LNCaP clone FGC (cell line): ENCODE results near the gene SH2B2.

Experiments
- DNase-seq: peaks from one replicate; pipeline ENCODE4 v3.0.0-alpha.2; 2011; ENCODE audit warnings: low read depth
- H3K4me3 ChIP-seq: 2 replicates; pipeline ENCODE4 v1.5.1; 2011; ENCODE audit warnings: mild to moderate bottlenecking, low read depth, low read length, control low read depth
- CTCF ChIP-seq: IDR thresholded peaks from 2 replicates; pipeline ENCODE4 v1.5.1; 2012; ENCODE audit warnings: mild to moderate bottlenecking; ENCODE audit not compliant: control insufficient read depth, insufficient read depth; ENCODE audit errors: extremely low read depth

SH2B2 gene

DNA sequence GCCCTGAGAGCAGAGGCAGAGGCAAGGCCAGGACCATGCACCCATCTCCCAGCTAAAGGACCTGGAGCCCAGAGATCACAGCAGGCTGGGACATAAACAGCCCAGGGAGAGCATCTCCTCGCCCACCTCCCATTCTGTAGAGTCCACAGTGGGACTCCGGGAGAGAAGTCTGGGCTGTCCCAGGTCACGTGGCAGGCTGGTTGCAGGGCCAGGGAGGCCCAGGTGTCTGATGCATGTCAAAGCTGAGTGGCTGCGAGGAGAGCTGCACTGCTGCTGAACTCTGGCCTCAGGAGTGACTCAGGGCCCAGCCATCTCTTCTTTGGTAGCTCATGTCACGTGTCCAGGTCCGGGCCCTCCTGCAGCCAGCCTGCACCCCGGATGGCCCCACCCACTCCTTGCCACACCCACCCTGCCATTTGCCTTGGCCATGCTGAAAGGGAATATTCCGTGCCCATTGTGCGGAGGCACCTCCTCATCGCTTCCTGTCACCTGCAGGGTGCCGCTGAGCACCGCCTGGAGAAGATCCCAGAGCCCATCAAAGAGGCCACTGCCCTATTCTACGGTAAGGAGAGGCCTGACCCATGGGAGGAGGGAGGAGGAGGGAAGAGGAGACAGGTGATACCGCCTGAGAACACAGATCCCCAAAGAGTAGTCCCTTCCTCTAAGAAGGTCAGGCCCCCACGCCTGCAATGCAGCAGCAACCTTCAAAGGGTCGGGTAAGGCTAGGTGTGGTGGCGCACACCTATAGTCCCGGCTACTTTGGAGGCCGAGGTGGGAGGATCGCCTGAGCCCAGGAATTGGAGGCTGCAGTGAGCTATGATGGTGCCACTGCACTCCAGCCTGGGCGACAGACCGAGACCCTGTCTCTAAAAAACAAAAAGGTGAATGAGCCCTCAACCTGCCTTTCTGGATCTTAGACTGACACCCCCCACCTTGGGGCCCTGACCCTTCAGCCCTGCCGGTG, 12.6 kb upstream of the SH2B2 start:
- no peak overlapping the region for H3K4me3 ChIP-seq
- DNase-seq: no peak

GRCh38 chr7:102275123-102275703, 11.5 kb upstream of the SH2B2 start:
- H3K4me3 ChIP-seq: no peak overlapping the region
- TF ChIP-seq CTCF: no peak
- DNase-seq: no peak

More for the DNA sequence above, 12.6 kb upstream of the SH2B2 start:
- no peak for TF ChIP-seq CTCF

DNA sequence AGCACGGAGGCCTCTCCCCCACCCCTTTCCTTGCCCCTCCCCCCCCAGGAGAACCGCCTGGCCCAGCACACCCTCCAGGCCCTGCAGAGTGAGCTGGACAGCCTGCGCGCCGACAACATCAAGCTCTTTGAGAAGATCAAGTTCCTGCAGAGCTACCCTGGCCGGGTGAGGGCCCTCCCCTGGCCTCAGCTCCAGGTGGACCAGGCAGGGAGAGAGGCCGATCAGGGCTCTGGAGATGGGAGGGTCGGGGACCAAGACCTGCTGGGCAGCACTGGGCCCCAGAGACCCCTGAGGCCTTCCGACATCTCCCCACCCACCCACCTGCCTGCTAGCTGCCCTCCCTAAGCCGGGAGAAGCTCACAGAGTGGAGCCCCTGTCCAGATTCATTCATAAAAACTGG, 8.8 kb upstream of the SH2B2 start:
- no peak for DNase-seq
- TF ChIP-seq CTCF: no peak
- H3K4me3 ChIP-seq: no peak overlapping the region

DNA sequence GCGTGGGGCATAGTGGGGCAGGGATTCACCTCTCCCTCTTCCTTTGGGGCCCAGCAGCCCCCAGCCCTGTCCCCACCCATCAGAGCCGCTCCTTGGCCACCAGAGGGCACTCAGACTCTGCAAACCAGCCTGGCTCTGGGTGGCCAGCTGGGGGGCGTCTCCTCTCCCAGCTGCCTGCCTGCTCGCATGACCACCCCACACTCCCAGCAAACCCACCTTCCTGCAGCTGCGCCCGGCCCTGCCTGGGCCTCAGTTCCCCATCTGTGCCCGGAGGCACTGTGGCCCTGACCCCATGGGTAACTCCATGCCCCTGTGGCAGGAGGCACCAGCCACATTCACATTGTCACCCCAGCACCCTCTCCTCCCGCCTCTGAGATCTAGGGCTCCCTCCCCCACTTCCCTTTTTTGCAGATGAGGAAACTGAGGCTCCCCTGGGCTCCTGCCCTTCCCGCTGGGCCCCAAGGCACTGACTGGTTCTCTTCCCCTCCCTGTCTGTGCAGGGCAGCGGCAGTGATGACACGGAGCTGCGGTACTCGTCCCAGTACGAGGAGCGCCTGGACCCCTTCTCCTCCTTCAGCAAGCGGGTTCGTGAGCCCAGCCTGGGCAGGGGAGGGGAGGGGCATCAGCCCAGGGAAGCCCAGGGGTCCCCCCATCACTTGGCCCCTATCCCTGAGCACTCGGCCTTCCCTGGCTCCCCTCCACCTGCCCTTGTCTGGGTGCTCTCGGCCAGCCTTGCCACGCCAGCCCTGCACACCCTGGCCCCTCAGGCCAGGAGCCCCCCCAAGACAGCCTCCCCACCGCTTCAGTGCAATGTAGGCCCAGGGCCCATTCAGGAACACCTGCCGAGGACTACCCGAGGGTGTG, 6.9 kb upstream of the SH2B2 start:
- no peak for DNase-seq
- H3K4me3 ChIP-seq: no peak overlapping the region
- peak; percentile 84 for TF ChIP-seq CTCF

DNA sequence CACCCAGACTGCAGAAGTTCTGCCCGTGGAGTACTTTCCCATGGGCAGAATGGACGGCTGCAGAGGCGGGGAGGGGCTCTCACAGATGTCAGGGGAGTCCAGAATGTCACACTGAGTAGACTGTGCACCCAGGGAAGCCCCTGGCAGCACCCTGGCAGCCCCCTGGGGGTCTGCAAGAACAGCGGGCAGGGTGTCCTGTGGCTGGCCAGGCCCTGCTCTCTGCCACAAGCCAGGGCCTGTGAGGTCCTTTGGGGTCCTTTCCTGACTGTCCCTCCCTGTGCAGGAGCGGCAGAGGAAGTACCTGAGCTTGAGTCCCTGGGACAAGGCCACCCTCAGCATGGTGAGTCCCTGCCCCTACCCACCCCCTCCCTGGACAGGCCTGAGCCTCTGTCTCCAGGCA, 6.1 kb upstream of the SH2B2 start:
- H3K4me3 ChIP-seq: no peak overlapping the region
- no peak for TF ChIP-seq CTCF
- no peak for DNase-seq

DNA sequence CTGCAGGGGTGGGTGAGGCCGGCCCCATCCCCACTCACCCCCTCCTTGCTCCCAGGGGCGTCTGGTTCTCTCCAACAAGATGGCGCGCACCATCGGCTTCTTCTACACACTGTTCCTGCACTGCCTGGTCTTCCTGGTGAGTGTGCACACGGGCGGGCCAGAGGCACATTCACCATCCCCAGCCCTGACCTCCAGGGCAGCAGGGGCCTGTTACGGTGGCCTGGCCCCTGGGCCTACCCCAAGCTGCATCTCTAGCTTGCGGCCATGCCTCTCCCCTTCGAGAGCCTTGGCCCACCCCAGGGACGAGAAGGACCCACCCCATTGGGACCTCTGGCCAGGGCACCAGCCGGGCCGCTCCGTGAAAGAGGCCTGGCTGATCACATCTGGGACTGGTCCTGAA, 4.9 kb upstream of the SH2B2 start:
- DNase-seq: no peak
- no peak for TF ChIP-seq CTCF

More for the DNA sequence above, 4.9 kb upstream of the SH2B2 start:
- H3K4me3 ChIP-seq: no peak overlapping the region
